Omental fat pad (tissue), 4 donors: ENCODE data around the gene SLC43A3. TPM values are rescaled to one million over a fixed set of nuclear protein-coding genes. Genes with fewer than 3 reads are reported as not detected.

Experiments used
- ATAC-seq: fragments of 150-250 bp; one replicate; pipeline ENCODE4 v1.9.1; 2016; ENCODE audit warnings: mild to moderate bottlenecking, moderate library complexity; ENCODE audit not compliant: low FRiP score
- DNase-seq: peaks from one replicate; pipeline ENCODE4 v3.0.0-alpha.2; 2019; ENCODE audit warnings: low spot score
- CTCF ChIP-seq, 3 donors: fragments of 450-650 bp; IDR thresholded peaks; one replicate each; pipeline ENCODE4 v1.5.1; 2016 to 2017; ENCODE audit warnings: antibody characterized with exemption in 3 of 3, mild to moderate bottlenecking in 3 of 3, moderate library complexity in 2 of 3
- total RNA-seq, 4 donors: library from RNA; depleted of rRNA; stranded (reverse); fragments of >200 nt; gene quantifications; one replicate each; pipeline ENCODE4 v1.1.0, GENCODE V29; 2016

Gene SLC43A3
- total RNA-seq, 4 donors from 2014 or later = 73.3 to 152 (median 112) TPM

GRCh38 chr11:57463671-57464538 is 37.0 kb upstream of the SLC43A3 start:
- TF ChIP-seq CTCF (IDR thresholded peaks at IDR 0.05) = no peak
- DNase-seq = no peak
- ATAC-seq = no peak

- no peak for TF ChIP-seq CTCF (IDR thresholded peaks at IDR 0.05)
- DNase-seq = no peak
- no peak for ATAC-seq
These were observed 35.7 kb upstream of the SLC43A3 start for GRCh38 chr11:57462597-57462996.

- DNase-seq (no peak), ATAC-seq (no peak)
- no peak for TF ChIP-seq CTCF (IDR thresholded peaks at IDR 0.05)
These were observed 35.0 kb upstream of the SLC43A3 start for GRCh38 chr11:57461841-57462489.

- TF ChIP-seq CTCF (IDR thresholded peaks at IDR 0.05) = no peak
- DNase-seq (no peak), ATAC-seq (no peak)
These were observed 34.1 kb upstream of the SLC43A3 start for GRCh38 chr11:57460758-57461749.

GRCh38 chr11:57460022-57460757 is 33.3 kb upstream of the SLC43A3 start, which contains the start of gene RTN4RL2:
Gene RTN4RL2 (plus strand): TSS chr11:57460528. CDS start chr11:57460866, 338 bp downstream.
- peak; percentile 7 for ATAC-seq
- no peak for DNase-seq
- no peak for TF ChIP-seq CTCF (IDR thresholded peaks at IDR 0.05)
